ENCODE measurements around the gene ZNF622. TPM values are rescaled to one million over a fixed set of nuclear protein-coding genes. Genes with fewer than 3 reads are reported as not detected.

Gene ZNF622
- total and polyA plus RNA-seq, 2 of the 13 experiments (the other 11 are each of a cell fraction or from before 2014, with no cell fraction given), result 12.1 to 44.7 TPM

- TF ChIP-seq SETDB1 (CRISPR knock-in tag; IDR thresholded peaks at IDR 0.05; ENCODE audit: borderline replicate concordance) (no peak; the same call in 1 of the 2 replicates), LCORL (IDR thresholded peaks at IDR 0.05) (no peak), LCORL (CRISPR knock-in tag; IDR thresholded peaks at IDR 0.05) (no peak), TBP (CRISPR knock-in tag; IDR thresholded peaks at IDR 0.05) (no peak), REXO4 (CRISPR knock-in tag; IDR thresholded peaks at IDR 0.05; ENCODE audit: borderline replicate concordance) (no peak), RARG (CRISPR knock-in tag; IDR thresholded peaks at IDR 0.05; ENCODE audit: low read depth) (no peak), TARDBP (CRISPR knock-in tag; IDR thresholded peaks at IDR 0.05) (no peak; the same call in 1 of the 2 replicates), HNF4G (IDR thresholded peaks at IDR 0.05; ENCODE audit: borderline replicate concordance, low read depth, low read length) (no peak), HNF4G (CRISPR knock-in tag; IDR thresholded peaks at IDR 0.05; ENCODE audit: borderline replicate concordance, low read depth) (peak; percentile 76; the same call in 1 of the 2 replicates), ARNT (IDR thresholded peaks at IDR 0.05) (no peak), ZNF263 (CRISPR knock-in tag; IDR thresholded peaks at IDR 0.05) (peak; percentile 61; the same call in 1 of the 2 replicates), ELF3 (CRISPR knock-in tag; IDR thresholded peaks at IDR 0.05) (peak; percentile 91), CBX5 (CRISPR knock-in tag; IDR thresholded peaks at IDR 0.05; ENCODE audit: borderline replicate concordance) (peak; percentile 36; the same call in 1 of the 2 replicates), ZNF503 (CRISPR knock-in tag; IDR thresholded peaks at IDR 0.05) (peak; percentile 66; the same call in 1 of the 2 replicates), NR2F1 (CRISPR knock-in tag; IDR thresholded peaks at IDR 0.05) (no peak; a peak in 1 of 4 replicates), ZFYVE20 (CRISPR knock-in tag; IDR thresholded peaks at IDR 0.05; ENCODE audit: borderline replicate concordance, low read depth) (no peak), IRX3 (CRISPR knock-in tag; IDR thresholded peaks at IDR 0.05; ENCODE audit: borderline replicate concordance, low read depth) (no peak), ZC3H4 (CRISPR knock-in tag; IDR thresholded peaks at IDR 0.05; ENCODE audit: borderline replicate concordance) (no peak), KLF16 (CRISPR knock-in tag; IDR thresholded peaks at IDR 0.05) (peak in 1 of 2 experiments; percentile 85; a peak in 3 of 4 replicates)
- TF ChIP-seq, protein P1, sequence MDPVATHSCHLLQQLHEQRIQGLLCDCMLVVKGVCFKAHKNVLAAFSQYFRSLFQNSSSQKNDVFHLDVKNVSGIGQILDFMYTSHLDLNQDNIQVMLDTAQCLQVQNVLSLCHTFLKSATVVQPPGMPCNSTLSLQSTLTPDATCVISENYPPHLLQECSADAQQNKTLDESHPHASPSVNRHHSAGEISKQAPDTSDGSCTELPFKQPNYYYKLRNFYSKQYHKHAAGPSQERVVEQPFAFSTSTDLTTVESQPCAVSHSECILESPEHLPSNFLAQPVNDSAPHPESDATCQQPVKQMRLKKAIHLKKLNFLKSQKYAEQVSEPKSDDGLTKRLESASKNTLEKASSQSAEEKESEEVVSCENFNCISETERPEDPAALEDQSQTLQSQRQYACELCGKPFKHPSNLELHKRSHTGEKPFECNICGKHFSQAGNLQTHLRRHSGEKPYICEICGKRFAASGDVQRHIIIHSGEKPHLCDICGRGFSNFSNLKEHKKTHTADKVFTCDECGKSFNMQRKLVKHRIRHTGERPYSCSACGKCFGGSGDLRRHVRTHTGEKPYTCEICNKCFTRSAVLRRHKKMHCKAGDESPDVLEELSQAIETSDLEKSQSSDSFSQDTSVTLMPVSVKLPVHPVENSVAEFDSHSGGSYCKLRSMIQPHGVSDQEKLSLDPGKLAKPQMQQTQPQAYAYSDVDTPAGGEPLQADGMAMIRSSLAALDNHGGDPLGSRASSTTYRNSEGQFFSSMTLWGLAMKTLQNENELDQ (CRISPR knock-in tag; IDR thresholded peaks at IDR 0.05; ENCODE audit: borderline replicate concordance), result no peak
- TF ChIP-seq, protein P2, sequence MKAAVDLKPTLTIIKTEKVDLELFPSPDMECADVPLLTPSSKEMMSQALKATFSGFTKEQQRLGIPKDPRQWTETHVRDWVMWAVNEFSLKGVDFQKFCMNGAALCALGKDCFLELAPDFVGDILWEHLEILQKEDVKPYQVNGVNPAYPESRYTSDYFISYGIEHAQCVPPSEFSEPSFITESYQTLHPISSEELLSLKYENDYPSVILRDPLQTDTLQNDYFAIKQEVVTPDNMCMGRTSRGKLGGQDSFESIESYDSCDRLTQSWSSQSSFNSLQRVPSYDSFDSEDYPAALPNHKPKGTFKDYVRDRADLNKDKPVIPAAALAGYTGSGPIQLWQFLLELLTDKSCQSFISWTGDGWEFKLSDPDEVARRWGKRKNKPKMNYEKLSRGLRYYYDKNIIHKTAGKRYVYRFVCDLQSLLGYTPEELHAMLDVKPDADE (CRISPR knock-in tag; IDR thresholded peaks at IDR 0.05), result no peak; the same call in 1 of the 2 replicates
- TF ChIP-seq, protein P3, sequence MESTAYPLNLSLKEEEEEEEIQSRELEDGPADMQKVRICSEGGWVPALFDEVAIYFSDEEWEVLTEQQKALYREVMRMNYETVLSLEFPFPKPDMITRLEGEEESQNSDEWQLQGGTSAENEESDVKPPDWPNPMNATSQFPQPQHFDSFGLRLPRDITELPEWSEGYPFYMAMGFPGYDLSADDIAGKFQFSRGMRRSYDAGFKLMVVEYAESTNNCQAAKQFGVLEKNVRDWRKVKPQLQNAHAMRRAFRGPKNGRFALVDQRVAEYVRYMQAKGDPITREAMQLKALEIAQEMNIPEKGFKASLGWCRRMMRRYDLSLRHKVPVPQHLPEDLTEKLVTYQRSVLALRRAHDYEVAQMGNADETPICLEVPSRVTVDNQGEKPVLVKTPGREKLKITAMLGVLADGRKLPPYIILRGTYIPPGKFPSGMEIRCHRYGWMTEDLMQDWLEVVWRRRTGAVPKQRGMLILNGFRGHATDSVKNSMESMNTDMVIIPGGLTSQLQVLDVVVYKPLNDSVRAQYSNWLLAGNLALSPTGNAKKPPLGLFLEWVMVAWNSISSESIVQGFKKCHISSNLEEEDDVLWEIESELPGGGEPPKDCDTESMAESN (CRISPR knock-in tag; conservative IDR thresholded peaks at IDR 0.05), result peak; percentile 92
These were observed at the start of gene ZNF622 (continued) for GRCh38 chr5:16465544-16466432.

Measured in HepG2 (cell line).